CD4-positive, alpha-beta T cell (primary cell): ENCODE results near the gene MEF2A. TPM values are rescaled to one million over a fixed set of nuclear protein-coding genes. Genes with fewer than 3 reads are reported as not detected.

ENCODE experiments used
- ATAC-seq: fragments of 200-7000 bp; cut with Tn5 transposase; one replicate; pipeline ENCODE4 v1.10.0; 2022; ENCODE audit warnings: mild to moderate bottlenecking; ENCODE audit not compliant: poor library complexity
- CTCF ChIA-PET: fragments of 350-600 bp; sonication (Branson Sonifier 250); formaldehyde crosslinking; loops from one replicate; lab custom pipeline; 2021; ENCODE audit warnings: antibody characterized with exemption, inconsistent platforms; lab: Charles Lee
- POLR2A ChIA-PET: fragments of 350-600 bp; sonication (Branson Sonifier 250); formaldehyde crosslinking; loops from one replicate; lab custom pipeline; 2021; ENCODE audit warnings: antibody characterized with exemption, inconsistent platforms; lab: Charles Lee
- DNase-seq, 14 experiments: peaks; one replicate each; pipeline ENCODE4 v3.0.0-alpha.2; 2013 to 2020; ENCODE audit warnings: mixed read lengths in 2 of 14
- H3K27ac ChIP-seq, 2 donors: one replicate each; pipeline versions ENCODE4 v1.5.1 to v1.7.0; 2013; ENCODE audit warnings: low read length in 2 of 2, low read depth in 1 of 2, mild to moderate bottlenecking in 1 of 2
- H3K27me3 ChIP-seq, 2 experiments: 1 replicate in 1 of 2; 2 replicates in 1 of 2; pipeline versions ENCODE4 v1.6.1 to v1.7.0; 2013; ENCODE audit warnings: low read length in 2 of 2, control low read depth in 1 of 2, mild to moderate bottlenecking in 1 of 2, moderate library complexity in 1 of 2; ENCODE audit not compliant: insufficient read depth in 2 of 2, control insufficient read depth in 1 of 2
- H3K36me3 ChIP-seq: one replicate; pipeline ENCODE4 v1.6.1; 2013; ENCODE audit warnings: low read length, control low read depth; ENCODE audit not compliant: insufficient read depth
- H3K4me1 ChIP-seq: one replicate; pipeline ENCODE4 v1.6.1; 2013; ENCODE audit warnings: low read length, control low read depth; ENCODE audit not compliant: insufficient read depth
- H3K4me3 ChIP-seq: one replicate; pipeline ENCODE4 v1.5.1; 2013; ENCODE audit warnings: mild to moderate bottlenecking, low read length, moderate library complexity
- H3K9me3 ChIP-seq, 2 experiments: 1 replicate in 1 of 2; 2 replicates in 1 of 2; pipeline versions ENCODE4 v1.6.1 to v1.7.0; 2013; ENCODE audit warnings: low read length in 2 of 2, mild to moderate bottlenecking in 2 of 2, control low read depth in 1 of 2, moderate library complexity in 1 of 2; ENCODE audit not compliant: control insufficient read depth in 1 of 2, insufficient read depth in 1 of 2
- H3K27ac Mint-ChIP-seq: one replicate; pipeline ENCODE4 v1.8.0; 2020; ENCODE audit warnings: mixed read lengths
- H3K27me3 Mint-ChIP-seq: one replicate; pipeline ENCODE4 v1.8.0; 2021; ENCODE audit warnings: mixed read lengths
- H3K36me3 Mint-ChIP-seq: one replicate; pipeline ENCODE4 v1.8.0; 2021; ENCODE audit warnings: low read depth, mixed read lengths
- H3K4me1 Mint-ChIP-seq: one replicate; pipeline ENCODE4 v1.8.0; 2021; ENCODE audit warnings: low read depth, mixed read lengths
- H3K4me3 Mint-ChIP-seq: one replicate; pipeline ENCODE4 v1.8.0; 2020; ENCODE audit warnings: mild to moderate bottlenecking, mixed read lengths
- H3K9me3 Mint-ChIP-seq: one replicate; pipeline ENCODE4 v1.8.0; 2020; ENCODE audit warnings: mixed read lengths
- intact Hi-C, 2 experiments: fragments of 100-400 bp; cut with DNase I in 1 of 2; cut with micrococcal nuclease in 1 of 2; formaldehyde crosslinking; loops; one replicate each; pipeline versions ENCODE4 v1.15.1 to v1.9.0; 2023 to 2025; cut with DNase I, micrococcal nuclease
- total RNA-seq, 174 experiments: library from RNA in 2 of 174; stranded (reverse) in 2 of 174; gene quantifications; one replicate each; pipeline ENCODE4 v1.2.3 and lab custom pipeline; 2021 to 2026
- TF ChIP-seq, protein P1 (sequence below): fragments of 200-600 bp; IDR thresholded peaks from one replicate; pipeline ENCODE4 v1.8.0; 2022; ENCODE audit warnings: antibody characterized with exemption, mild to moderate bottlenecking

Gene MEF2A
- total RNA-seq, 2 experiments from 2014 or later: 23.2 to 24.9 TPM

DNA sequence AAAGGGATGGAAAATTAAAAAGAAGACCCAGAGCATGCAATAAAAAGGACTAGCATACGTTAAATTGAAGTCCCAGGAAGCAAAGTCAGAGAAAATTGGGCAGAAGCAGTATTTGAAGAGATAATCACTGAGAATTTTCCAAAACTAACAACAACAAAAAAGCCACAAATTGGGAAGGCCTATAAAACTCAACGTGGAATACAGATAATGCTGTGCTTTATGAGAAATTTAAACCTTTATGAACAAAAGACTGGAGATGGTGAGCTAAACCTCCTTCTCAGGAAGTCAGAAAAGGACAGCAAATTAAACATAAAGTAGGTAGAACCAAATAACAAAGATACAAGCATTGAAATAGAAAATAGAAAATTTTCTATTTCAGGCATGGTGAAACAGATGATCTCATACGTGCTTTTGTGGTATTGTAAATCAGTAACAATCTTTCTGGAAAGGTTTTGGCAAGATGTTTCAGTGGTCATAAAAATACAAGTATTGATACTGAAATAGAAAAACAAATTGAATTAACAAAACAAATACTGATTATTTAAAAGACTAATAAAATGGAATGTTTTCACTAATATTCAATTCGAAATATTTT lies 111.9 kb downstream of the MEF2A start:
- POLR2A ChIA-PET: no interaction called here
- H3K36me3 Mint-ChIP-seq: peaks cover 65% of the 10 kb centered on the region
- H3K4me1 Mint-ChIP-seq: peaks cover 15% of the 10 kb centered on the region
- H3K27me3 ChIP-seq: no peaks in the 10 kb centered on the region
- H3K9me3 Mint-ChIP-seq: no peaks in the 10 kb centered on the region
- H3K36me3 ChIP-seq: peaks cover 30% of the 10 kb centered on the region
- TF ChIP-seq, protein P1, sequence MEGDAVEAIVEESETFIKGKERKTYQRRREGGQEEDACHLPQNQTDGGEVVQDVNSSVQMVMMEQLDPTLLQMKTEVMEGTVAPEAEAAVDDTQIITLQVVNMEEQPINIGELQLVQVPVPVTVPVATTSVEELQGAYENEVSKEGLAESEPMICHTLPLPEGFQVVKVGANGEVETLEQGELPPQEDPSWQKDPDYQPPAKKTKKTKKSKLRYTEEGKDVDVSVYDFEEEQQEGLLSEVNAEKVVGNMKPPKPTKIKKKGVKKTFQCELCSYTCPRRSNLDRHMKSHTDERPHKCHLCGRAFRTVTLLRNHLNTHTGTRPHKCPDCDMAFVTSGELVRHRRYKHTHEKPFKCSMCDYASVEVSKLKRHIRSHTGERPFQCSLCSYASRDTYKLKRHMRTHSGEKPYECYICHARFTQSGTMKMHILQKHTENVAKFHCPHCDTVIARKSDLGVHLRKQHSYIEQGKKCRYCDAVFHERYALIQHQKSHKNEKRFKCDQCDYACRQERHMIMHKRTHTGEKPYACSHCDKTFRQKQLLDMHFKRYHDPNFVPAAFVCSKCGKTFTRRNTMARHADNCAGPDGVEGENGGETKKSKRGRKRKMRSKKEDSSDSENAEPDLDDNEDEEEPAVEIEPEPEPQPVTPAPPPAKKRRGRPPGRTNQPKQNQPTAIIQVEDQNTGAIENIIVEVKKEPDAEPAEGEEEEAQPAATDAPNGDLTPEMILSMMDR: no peak
- intact Hi-C loops: no loop called here
- ATAC-seq (no peak), DNase-seq (no peak)
- no peak overlapping the region for H3K4me3 ChIP-seq
- H3K4me3 Mint-ChIP-seq: no peak overlapping the region
- no peak overlapping the region for H3K27ac Mint-ChIP-seq
- no peaks in the 10 kb centered on the region for H3K27me3 Mint-ChIP-seq
- no peaks in the 10 kb centered on the region for H3K9me3 ChIP-seq
- CTCF ChIA-PET: no interaction called here
- no peaks in the 10 kb centered on the region for H3K4me1 ChIP-seq
- H3K27ac ChIP-seq: no peak overlapping the region

DNA sequence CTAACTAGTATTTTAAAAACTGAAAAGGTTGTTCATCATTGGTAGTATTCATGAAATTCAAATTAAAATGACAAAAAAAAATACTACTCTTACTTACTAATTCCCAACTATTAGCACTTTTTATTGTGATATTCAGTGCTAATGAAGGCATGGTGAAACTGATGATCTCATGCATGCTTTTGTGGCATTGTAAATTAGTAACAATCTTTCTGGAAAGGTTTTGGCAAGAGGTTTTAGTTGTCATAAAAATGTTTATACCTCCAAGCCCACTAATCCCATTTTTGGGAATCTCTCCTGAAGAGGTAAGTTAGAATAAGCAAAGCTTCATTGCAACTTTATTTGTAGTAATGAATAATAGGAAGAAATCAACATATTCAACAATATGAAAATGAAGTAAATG lies 114.5 kb downstream of the MEF2A start:
- Histone ChIP-seq H3K27ac (no peak overlapping the region), H3K4me3 (no peak overlapping the region), H3K27me3 (no peaks in the 10 kb centered on the region), H3K4me1 (peaks cover 5% of the 10 kb centered on the region), H3K36me3 (peaks cover 19% of the 10 kb centered on the region), H3K9me3 (no peaks in the 10 kb centered on the region)
- Mint-ChIP-seq H3K36me3 (peaks cover 57% of the 10 kb centered on the region), H3K9me3 (no peaks in the 10 kb centered on the region), H3K27me3 (no peaks in the 10 kb centered on the region), H3K4me3 (no peak overlapping the region), H3K27ac (no peak overlapping the region), H3K4me1 (peaks cover 42% of the 10 kb centered on the region)
- DNase-seq (no peak), ATAC-seq (no peak)
- intact Hi-C loops: loop anchor here in 1 of 2 experiments (10.0 kb wide), 1 partner anchor 55 kb away; no protein-coding TSS in a partner anchor
- TF ChIP-seq, protein P1: no peak
- ChIA-PET CTCF (no interaction called here), POLR2A (no interaction called here)

DNA sequence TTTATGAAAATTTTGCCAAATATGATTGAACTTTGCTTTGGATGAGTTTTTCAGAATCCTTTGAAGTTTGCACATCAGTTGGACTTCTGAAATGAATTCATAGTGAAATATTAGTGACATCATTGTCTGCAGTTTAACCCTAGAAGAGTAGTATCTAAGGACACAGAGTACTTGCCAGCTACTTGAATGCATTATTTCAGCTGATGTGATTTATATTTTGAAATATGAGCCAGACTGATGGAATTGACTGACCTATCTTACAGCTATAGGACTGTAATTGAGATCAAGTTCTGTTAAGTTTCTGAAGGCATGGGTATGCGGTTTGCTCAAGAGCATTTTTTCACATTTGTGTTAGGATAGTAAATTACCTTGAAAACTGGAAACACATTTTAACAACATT lies 116.2 kb downstream of the MEF2A start:
- Mint-ChIP-seq H3K27me3 (no peaks in the 10 kb centered on the region), H3K36me3 (peaks cover 55% of the 10 kb centered on the region), H3K9me3 (peaks cover 2% of the 10 kb centered on the region), H3K27ac (peak overlapping the region; percentile 72), H3K4me1 (peaks cover 55% of the 10 kb centered on the region), H3K4me3 (no peak overlapping the region)
- ChIA-PET CTCF (interaction anchor here (1.5 kb wide), 1 partner anchor 9 kb away, joined by 6 read pairs; no protein-coding TSS in a partner anchor), POLR2A (interaction anchor here (0.9 to 2.7 kb wide), 4 partner anchors 20 to 51 kb away, joined by 3 to 9 read pairs (median 4); partner anchors contain the start of gene LYSMD4)
- Histone ChIP-seq H3K27ac (no peak overlapping the region), H3K4me3 (no peak overlapping the region), H3K27me3 (no peaks in the 10 kb centered on the region), H3K9me3 (no peaks in the 10 kb centered on the region), H3K4me1 (peaks cover 5% of the 10 kb centered on the region), H3K36me3 (peaks cover 15% of the 10 kb centered on the region)
- intact Hi-C loops: loop anchor here in 1 of 2 experiments (10.0 kb wide), 1 partner anchor 57 kb away; no protein-coding TSS in a partner anchor
- ATAC-seq: no peak
- DNase-seq: no peak
- TF ChIP-seq, protein P1: no peak
